22Rv1 (cell line): ENCODE data around the gene POLR2L.
A peak's percentile ranks its signal among the peaks of the same experiment; 100 is the strongest.

Experiments used
- H3K27ac ChIP-seq: fragments of 450-650 bp; 2 replicates; pipeline ENCODE4 v1.5.1; 2017
- CTCF ChIP-seq: fragments of 450-650 bp; IDR thresholded peaks from 2 replicates; pipeline ENCODE4 v1.5.1; 2017; ENCODE audit warnings: mild to moderate bottlenecking
- ZFX ChIP-seq: fragments of 450-650 bp; IDR thresholded peaks from 2 replicates; pipeline ENCODE4 v1.6.1; 2017; ENCODE audit warnings: antibody characterized with exemption, borderline replicate concordance

The POLR2L gene

DNA sequence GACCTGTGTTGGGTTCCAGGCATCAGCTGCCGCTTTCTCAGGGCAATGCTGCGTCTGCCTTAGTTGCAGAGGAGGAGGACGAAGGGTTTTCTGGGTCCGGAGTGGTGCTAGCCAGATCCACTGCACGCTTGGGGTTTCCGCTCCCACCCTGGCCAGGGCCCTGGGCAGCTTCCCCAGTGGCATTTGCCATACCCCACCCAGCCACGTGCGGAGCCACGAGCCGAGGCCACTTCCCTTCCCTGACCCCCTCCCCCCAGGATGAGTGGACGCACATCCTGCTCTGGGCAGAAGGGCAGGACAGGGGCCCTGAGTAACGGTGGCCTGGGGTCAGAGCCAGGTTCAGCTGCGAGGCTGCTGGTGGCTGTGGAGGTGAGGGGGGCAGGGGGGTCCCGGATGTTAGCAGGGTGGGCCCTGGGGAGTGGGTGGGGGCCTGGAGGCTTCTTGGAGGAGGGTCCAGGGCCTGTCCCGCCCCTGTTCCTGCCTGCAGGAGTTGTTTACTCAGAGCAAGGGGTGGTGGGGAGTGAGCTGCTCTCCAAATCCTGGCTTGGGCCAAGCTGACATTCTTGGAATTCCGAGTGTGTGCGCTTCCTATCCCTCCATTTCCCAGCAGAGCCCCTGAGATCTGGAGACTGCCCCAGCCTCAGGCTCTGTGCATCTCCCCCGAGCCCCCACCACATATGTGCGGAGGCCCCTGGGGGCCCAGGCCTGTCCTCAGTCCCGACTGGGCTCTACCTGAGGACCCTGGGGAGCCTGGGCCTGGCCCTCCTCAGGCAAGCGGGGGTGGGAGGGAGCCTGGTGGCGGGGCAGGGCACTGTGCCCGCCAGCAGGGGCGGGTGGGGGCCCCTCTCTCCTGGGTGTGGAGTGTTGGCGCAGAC is 1.7 kb upstream of the POLR2L start:
- TF ChIP-seq ZFX (no peak), CTCF (no peak)
- H3K27ac ChIP-seq = peak overlapping the region; percentile 82

DNA sequence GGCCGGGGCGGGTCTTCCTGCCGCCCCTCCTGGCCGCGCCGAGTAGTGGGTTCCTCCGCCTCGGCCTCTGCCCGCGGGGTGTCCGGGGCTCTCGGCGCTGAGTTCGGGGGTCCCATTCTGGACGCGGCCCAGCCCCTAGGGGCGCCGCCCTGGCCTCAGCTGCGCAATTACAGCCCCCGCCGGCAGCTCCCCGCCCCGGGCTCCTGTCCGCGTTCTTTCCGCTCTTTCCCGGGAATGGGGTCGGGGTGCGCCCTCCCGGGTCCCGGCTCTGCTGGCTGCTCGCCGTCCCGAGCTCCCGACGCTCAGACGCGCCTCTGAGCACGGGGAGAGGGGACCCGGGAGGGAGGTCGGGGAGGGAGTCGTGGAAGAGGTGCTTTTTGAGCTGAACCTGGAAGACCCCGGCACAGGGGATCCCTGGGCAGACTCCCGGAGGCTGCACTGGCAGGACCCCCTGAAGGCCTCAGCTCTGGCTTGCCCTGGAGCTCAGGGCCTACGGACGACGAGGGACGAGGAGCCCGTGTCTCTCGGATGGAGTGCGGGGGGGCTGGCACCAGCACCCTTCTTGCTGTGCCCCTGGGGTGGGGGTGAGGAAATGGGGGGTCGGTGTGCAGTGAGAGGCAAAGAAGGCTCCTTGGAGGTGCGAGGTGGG is 881 bp upstream of the POLR2L start:
- H3K27ac ChIP-seq = peak overlapping the region; percentile 82
- no peak for TF ChIP-seq ZFX
- peak; percentile 11; the same call in 1 of the 2 replicates for TF ChIP-seq CTCF

GRCh38 chr11:841981-842369 is 354 bp downstream of the POLR2L start:
- TF ChIP-seq CTCF (no peak), ZFX (no peak)
- H3K27ac ChIP-seq = peak overlapping the region; percentile 82

DNA sequence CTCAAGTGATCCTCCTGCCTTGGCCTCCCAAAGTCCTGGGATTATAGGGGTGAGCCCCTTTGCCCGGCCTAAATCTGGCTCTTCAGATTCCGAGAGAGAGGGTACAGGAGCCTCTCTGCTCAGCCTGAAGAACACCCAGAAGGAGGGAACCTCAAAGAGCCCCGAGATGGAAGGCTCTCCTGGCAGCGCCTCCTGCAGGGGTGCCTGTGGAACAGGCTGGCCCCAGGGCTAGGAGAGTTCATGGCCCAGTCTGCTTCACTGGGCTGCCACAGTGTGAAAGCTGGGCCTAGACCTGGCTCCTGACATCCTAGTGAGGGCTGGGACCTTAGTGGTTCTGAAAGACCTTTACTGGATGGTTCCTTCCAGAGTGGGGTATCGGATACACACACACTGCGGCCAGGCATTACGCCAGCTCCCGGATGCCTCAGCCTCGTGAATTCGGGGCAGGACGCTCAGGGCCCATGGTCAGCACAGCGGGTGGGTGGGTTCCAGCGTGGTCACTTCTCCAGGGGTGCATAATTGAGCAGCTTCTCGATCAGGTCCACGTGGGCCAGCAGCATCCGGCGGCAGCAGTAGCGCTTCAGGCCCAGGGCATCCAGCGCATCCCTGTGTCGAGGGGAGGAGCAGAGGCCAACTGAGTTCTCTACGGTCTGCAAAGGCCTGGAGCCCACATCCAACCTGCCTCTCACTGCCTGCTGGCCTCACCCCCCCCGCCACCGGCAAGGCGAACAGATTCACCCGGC is 2.3 kb downstream of the POLR2L start:
- peak overlapping the region; percentile 82 for H3K27ac ChIP-seq
- TF ChIP-seq CTCF = peak; percentile 53
- no peak for TF ChIP-seq ZFX

DNA sequence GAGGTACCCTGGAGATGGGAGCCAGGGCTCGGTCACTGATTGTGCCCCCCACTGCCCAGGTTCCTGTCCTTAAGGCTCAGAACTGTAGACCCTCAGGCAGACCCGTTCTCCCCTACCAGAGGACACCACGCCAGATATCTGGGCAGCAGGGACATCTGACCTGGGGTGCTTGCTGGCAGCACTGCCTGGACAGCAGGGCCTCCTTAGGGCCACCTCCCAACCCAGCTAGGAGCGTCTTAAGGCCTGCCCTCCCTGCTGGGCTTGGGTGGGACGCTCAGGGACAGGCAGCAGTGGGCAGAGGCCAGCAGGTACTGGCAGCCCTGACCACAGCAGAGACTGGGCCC is 3.1 kb downstream of the POLR2L start:
- peak overlapping the region; percentile 82 for H3K27ac ChIP-seq
- no peak for TF ChIP-seq ZFX

- H3K27ac ChIP-seq = peak overlapping the region; percentile 82
- TF ChIP-seq CTCF (peak; percentile 38), ZFX (no peak)
Measured at GRCh38 chr11:838441-839279, 3.7 kb downstream of the POLR2L start.

GRCh38 chr11:837990-838307 is 4.4 kb downstream of the POLR2L start:
- no peak for TF ChIP-seq ZFX
- no peak for TF ChIP-seq CTCF
- peak overlapping the region; percentile 82 for H3K27ac ChIP-seq
